HEK293T (cell line): Measurements from ENCODE around the gene FARP2.

Experiments
- ARNT ChIP-seq: fragments of 450-650 bp; IDR thresholded peaks from 2 replicates; pipeline ENCODE4 v1.6.1; 2017; ENCODE audit warnings: mild to moderate bottlenecking
- BHLHE40 ChIP-seq: fragments of 450-650 bp; IDR thresholded peaks from 2 replicates; pipeline ENCODE4 v1.6.1; 2016; ENCODE audit warnings: mild to moderate bottlenecking, moderate library complexity, borderline replicate concordance
- CTBP1 ChIP-seq: fragments of 450-650 bp; IDR thresholded peaks from 2 replicates; pipeline ENCODE4 v1.6.1; 2016; ENCODE audit warnings: borderline replicate concordance
- FOXA1 ChIP-seq: fragments of 450-650 bp; IDR thresholded peaks from 2 replicates; pipeline ENCODE4 v1.6.1; 2016; ENCODE audit warnings: mild to moderate bottlenecking
- FOXK2 ChIP-seq: fragments of 450-650 bp; IDR thresholded peaks from 2 replicates; pipeline ENCODE4 v1.6.1; 2016; ENCODE audit warnings: mild to moderate bottlenecking
- FOXM1 ChIP-seq: fragments of 450-650 bp; IDR thresholded peaks from 2 replicates; pipeline ENCODE4 v1.6.1; 2017; ENCODE audit warnings: mild to moderate bottlenecking, borderline replicate concordance
- HDGF ChIP-seq: fragments of 450-650 bp; IDR thresholded peaks from 2 replicates; pipeline ENCODE4 v1.6.1; 2017; ENCODE audit warnings: antibody characterized with exemption, borderline replicate concordance
- SP1 ChIP-seq: fragments of 450-650 bp; IDR thresholded peaks from 2 replicates; pipeline ENCODE4 v1.6.1; 2017
- SUZ12 ChIP-seq: fragments of 450-650 bp; IDR thresholded peaks from 2 replicates; pipeline ENCODE4 v1.6.1; 2016; ENCODE audit warnings: mild to moderate bottlenecking
- TARDBP ChIP-seq: fragments of 450-650 bp; IDR thresholded peaks from 2 replicates; pipeline ENCODE4 v1.6.1; 2016
- ZNF384 ChIP-seq: fragments of 450-650 bp; IDR thresholded peaks from 2 replicates; pipeline ENCODE4 v1.6.1; 2016

DNA sequence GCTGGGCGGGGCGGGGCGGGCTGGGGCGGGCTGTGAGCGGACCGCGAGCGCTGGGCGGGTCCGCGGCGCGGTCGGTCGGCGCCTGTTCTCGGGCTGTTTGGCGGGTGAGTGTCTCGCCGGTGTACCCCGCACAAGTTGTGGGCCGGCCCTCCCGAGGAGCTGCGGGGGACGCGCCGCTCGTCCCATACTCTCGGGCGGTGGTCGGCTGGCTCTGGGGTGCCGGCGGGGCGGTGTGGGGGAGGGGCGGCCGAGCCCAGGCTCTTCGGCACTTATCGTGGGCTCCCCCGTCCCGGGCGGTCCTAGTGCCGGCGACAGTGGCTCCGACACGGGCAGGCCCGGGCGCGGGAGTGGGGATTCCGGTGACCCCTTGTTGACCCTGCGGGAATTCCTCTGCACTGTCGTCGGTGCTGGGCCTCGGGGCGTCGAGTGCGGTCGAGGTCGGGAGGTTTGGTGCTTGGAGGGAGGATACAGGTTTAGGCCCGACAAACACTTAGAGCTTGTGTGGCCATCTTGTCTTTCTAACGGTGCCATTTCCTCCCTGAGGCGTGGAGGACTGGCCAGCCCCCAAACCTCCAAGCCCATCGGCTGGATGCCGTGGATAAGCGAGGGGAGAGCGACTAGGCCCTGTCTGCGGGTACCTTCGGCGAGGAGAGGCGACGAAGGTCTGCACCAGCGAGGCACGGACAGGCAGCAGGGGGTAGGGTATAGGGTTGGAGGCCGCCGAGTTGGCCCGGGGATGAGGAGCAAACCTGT lies 40.0 kb upstream of the FARP2 start, which contains the start of gene SEPTIN2:
- TF ChIP-seq CTBP1 (no peak), HDGF (no peak), FOXA1 (no peak), SP1 (no peak), BHLHE40 (no peak), FOXK2 (no peak), FOXM1 (no peak), ARNT (no peak), SUZ12 (no peak), ZNF384 (no peak), TARDBP (no peak)
